Measurements from ENCODE around the gene TMEM270.

TMEM270 gene

DNA sequence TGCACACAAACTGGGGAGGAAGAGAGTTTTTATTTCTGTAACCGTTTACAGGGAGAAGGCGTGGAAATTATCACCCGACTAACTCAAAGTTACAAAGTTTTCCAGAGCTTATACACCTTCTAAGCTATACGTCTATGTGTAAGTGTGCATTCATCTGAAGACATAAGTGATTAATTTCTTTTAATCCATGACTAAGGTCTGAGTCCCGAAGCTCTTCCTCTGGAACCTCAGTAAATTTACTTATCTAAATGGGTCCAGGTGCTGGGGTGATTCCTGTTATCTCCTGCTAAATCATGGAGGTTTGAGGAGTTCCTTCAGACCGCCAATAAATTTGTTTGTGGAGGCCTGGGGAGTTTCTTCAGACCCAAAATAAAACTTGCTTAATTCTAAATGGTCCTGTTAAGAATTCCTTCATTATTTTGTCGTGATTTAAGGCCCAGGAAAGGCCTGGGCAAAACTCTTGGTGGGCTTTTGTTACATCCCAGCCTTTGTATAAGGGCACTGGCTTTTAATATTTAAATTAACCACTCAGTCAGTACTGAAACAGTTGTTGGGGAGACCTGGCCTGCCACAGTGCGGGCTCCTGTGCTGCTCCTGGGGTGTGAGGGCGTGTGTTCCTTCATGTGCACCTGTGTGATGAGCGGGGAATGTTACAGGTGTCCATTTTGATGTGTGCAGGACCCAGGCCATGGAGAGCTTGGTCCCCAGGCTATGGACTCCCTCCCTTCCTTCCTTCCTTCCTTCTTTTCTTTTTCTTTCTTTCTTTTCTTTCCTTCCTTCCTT is 12.8 kb upstream of the TMEM270 start:
- no peak for DNase-seq (ENCODE audit: low read depth)
- TF ChIP-seq CTCF (IDR thresholded peaks at IDR 0.05; ENCODE audit: low read depth, low read length, missing control alignments): no peak
- no peak overlapping the region for H3K4me3 ChIP-seq (ENCODE audit: low read depth, low read length)

GRCh38 chr7:73850781-73851207 is 10.2 kb upstream of the TMEM270 start:
- TF ChIP-seq CTCF (IDR thresholded peaks at IDR 0.05; ENCODE audit: low read depth, low read length, missing control alignments): no peak
- H3K4me3 ChIP-seq (ENCODE audit: low read depth, low read length): no peak overlapping the region
- no peak for DNase-seq (ENCODE audit: low read depth)

- DNase-seq (ENCODE audit: low read depth): peak; percentile 43
- H3K4me3 ChIP-seq (ENCODE audit: low read depth, low read length): no peak overlapping the region
These were observed 9.3 kb upstream of the TMEM270 start for GRCh38 chr7:73851410-73852338.

GRCh38 chr7:73852500-73852899 is 8.5 kb upstream of the TMEM270 start:
- no peak for TF ChIP-seq CTCF (IDR thresholded peaks at IDR 0.05; ENCODE audit: low read depth, low read length, missing control alignments)
- DNase-seq (ENCODE audit: low read depth): no peak
- no peak overlapping the region for H3K4me3 ChIP-seq (ENCODE audit: low read depth, low read length)

More at GRCh38 chr7:73851410-73852338, 9.3 kb upstream of the TMEM270 start:
- TF ChIP-seq CTCF (IDR thresholded peaks at IDR 0.05; ENCODE audit: low read depth, low read length, missing control alignments): no peak

DNA sequence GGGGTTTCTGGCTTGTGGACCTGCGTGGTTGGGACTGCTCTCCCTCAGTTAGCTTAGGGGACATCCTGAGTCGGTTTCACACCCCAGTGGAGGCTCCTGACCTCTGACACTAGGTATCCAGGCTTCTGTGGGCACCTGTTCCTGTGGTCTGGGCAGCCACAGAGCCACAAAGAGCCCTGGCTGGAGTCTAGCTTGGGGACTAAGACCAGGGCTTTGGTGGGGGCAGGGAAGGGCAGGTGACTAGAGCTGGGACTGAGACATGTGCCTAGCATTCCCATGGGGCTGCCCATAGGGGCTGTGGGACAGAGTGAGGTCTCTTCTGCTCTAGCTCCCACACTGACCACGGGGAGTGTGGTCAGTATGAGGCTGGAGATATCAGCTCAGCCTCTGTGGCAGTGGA is 4.0 kb upstream of the TMEM270 start:
- no peak for DNase-seq (ENCODE audit: low read depth)
- no peak overlapping the region for H3K4me3 ChIP-seq (ENCODE audit: low read depth, low read length)
- TF ChIP-seq CTCF (IDR thresholded peaks at IDR 0.05; ENCODE audit: low read depth, low read length, missing control alignments): no peak

DNA sequence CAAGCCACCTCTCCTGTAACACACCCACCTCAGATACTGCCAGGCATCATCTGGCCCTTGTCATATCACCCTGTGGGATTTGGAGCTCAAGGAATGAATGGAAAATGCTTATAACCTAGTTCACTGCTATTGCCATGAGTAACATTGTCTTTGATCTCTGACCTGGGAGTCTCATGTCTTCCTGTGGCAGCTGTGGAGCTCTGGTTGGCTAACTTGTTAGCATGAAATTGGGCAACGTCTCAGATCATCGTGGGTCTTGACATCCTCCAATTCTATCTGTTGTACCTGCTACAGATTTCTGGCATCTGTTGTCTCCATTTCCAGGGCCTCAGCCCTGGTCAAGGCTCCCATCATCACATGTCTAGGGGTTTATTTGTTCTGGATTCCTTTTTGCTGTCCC is 2.2 kb upstream of the TMEM270 start:
- DNase-seq (ENCODE audit: low read depth): no peak
- H3K4me3 ChIP-seq (ENCODE audit: low read depth, low read length): no peak overlapping the region
- TF ChIP-seq CTCF (IDR thresholded peaks at IDR 0.05; ENCODE audit: low read depth, low read length, missing control alignments): no peak

All from GM12864 (cell line).